ENCODE results near the gene NPAS4. TPM values are rescaled to one million over a fixed set of nuclear protein-coding genes. Genes with fewer than 3 reads are reported as not detected.
"Not testable (repeated sequence)": the region's sequence is repeated elsewhere in the genome, so short reads cannot be mapped to it uniquely, and the experiment has no call there.

Gene NPAS4
- polyA plus RNA-seq (2012; ENCODE audit: missing spikeins) = not detected

DNA sequence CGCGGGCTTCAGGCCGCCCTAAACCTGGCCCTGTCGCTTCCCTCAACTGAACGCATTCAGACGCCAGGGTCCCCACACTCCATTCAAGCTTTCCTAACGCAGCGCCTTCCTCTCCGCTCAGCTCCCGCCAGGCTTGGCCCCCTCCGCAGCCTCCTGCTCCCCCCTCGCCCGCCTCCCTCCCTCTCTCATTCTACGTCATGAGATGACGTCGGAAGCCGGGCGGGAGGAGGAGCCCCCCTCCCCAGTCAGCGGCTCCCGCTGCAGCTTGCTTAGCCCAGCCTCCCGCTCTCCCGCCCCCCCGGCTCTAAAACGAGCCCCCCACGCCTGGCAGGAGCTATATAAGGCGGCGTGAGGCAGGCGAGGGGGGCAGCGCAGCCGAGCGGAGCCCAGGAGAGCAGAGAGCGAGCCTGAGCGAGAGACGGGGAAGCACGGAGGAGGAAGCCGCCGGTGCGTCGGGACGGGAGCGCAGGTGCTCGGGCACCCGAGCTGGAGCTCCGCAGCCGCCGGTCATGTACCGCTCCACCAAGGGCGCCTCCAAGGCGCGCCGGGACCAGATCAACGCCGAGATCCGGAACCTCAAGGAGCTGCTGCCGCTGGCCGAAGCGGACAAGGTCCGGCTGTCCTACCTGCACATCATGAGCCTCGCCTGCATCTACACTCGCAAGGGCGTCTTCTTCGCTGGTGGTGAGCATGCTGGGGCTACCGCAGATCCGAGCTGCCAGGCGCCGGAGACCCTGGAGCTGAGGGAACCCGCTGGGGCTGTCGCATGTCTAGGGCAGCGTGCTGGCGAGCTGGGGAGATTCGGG lies at the start of gene NPAS4:
NPAS4 (plus strand) TSS at position 365 of the 806 bp plus-strand sequence; CDS start at position 510, 145 bp downstream.
- no peak for TF ChIP-seq TAF1 (IDR thresholded peaks at IDR 0.05; ENCODE audit: borderline replicate concordance, low read depth, low read length)
- TF ChIP-seq POLR2A (IDR thresholded peaks at IDR 0.05; ENCODE audit: low read depth, low read length) = no peak
- TF ChIP-seq POLR2AphosphoS5 (IDR thresholded peaks at IDR 0.05; ENCODE audit: low read depth, low read length) = no peak
- FAIRE-seq (no peak), DNase-seq (ENCODE audit: insufficient read length) (no peak)

GRCh38 chr11:66371627-66372415 lies 49.0 kb upstream of the NPAS4 start, which contains the start of gene SLC29A2:
TSS of gene SLC29A2 (minus strand) at chr11:66371760. CDS start at chr11:66371591, 169 bp downstream.
- DNase-seq (ENCODE audit: insufficient read length) (peak; percentile 73), FAIRE-seq (peak; percentile 48)
- no peak for TF ChIP-seq POLR2A (IDR thresholded peaks at IDR 0.05; ENCODE audit: low read depth, low read length)
- no peak for TF ChIP-seq TAF1 (IDR thresholded peaks at IDR 0.05; ENCODE audit: borderline replicate concordance, low read depth, low read length)
- TF ChIP-seq POLR2AphosphoS5 (IDR thresholded peaks at IDR 0.05; ENCODE audit: low read depth, low read length) = no peak

DNA sequence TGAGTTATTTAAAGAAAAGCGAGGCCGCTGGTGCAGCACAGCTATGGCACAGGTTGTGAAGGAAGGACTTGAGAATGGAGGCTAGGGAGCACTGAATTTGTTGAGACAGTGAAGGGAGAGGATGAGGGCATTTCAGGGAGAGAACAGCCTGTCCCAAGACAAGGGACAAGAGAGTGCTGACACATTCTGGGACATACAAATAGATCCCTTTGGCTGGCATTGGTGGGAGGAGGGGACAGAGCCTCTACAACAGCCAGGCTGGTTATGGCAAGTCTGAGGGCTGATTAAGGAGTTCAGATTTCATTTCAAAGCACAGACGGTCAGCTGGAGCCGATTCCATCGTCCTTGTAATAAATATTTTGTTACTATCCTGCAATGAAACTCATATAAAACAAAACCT lies 47.6 kb upstream of the NPAS4 start:
- peak; percentile 5 for FAIRE-seq
- TF ChIP-seq POLR2A (IDR thresholded peaks at IDR 0.05; ENCODE audit: low read depth, low read length) (no peak), TAF1 (IDR thresholded peaks at IDR 0.05; ENCODE audit: borderline replicate concordance, low read depth, low read length) (no peak), POLR2AphosphoS5 (IDR thresholded peaks at IDR 0.05; ENCODE audit: low read depth, low read length) (no peak)
- DNase-seq (ENCODE audit: insufficient read length) = no peak

GRCh38 chr11:66373690-66374287 lies 47.0 kb upstream of the NPAS4 start:
- not testable (repeated sequence) for FAIRE-seq; DNase-seq (ENCODE audit: insufficient read length)

- DNase-seq (ENCODE audit: insufficient read length); FAIRE-seq: not testable (repeated sequence)
Measured at GRCh38 chr11:66380264-66380663, 40.6 kb upstream of the NPAS4 start.

GRCh38 chr11:66384316-66384715 lies 36.5 kb upstream of the NPAS4 start:
- not testable (repeated sequence) for FAIRE-seq; DNase-seq (ENCODE audit: insufficient read length)

GRCh38 chr11:66386171-66387069 lies 34.4 kb upstream of the NPAS4 start:
- TF ChIP-seq POLR2AphosphoS5 (IDR thresholded peaks at IDR 0.05; ENCODE audit: low read depth, low read length) = no peak
- DNase-seq (ENCODE audit: insufficient read length) (peak; percentile 21), FAIRE-seq (peak; percentile 88)

- no peak for TF ChIP-seq TAF1 (IDR thresholded peaks at IDR 0.05; ENCODE audit: borderline replicate concordance, low read depth, low read length)
- no peak for TF ChIP-seq POLR2A (IDR thresholded peaks at IDR 0.05; ENCODE audit: low read depth, low read length)
- TF ChIP-seq POLR2AphosphoS5 (IDR thresholded peaks at IDR 0.05; ENCODE audit: low read depth, low read length) = no peak
- DNase-seq (ENCODE audit: insufficient read length) (no peak), FAIRE-seq (peak; percentile 58)
Measured at GRCh38 chr11:66388780-66389386, 32.0 kb upstream of the NPAS4 start.

DNA sequence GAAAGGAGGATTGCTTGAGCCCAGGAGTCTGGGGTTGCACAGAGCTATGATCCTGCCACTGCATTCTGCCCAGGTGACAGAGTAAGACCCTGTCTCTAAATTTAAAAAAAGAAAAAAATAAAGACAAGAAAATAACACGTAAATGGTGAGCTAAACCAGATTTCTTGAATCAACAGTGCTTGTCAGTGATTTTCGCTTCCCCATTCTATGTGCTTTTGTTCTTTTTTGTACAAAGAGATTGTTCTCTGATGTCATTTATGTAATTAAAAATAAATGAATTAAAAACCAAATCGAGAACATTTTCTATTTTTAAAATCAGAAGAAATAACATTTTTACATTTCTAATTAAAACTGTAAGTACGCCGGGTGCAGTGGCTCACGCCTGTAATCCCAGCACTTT lies 29.5 kb upstream of the NPAS4 start:
- DNase-seq (ENCODE audit: insufficient read length) = no peak
- no peak for FAIRE-seq
- TF ChIP-seq TAF1 (IDR thresholded peaks at IDR 0.05; ENCODE audit: borderline replicate concordance, low read depth, low read length) = no peak
- TF ChIP-seq POLR2AphosphoS5 (IDR thresholded peaks at IDR 0.05; ENCODE audit: low read depth, low read length) = no peak
- no peak for TF ChIP-seq POLR2A (IDR thresholded peaks at IDR 0.05; ENCODE audit: low read depth, low read length)

DNA sequence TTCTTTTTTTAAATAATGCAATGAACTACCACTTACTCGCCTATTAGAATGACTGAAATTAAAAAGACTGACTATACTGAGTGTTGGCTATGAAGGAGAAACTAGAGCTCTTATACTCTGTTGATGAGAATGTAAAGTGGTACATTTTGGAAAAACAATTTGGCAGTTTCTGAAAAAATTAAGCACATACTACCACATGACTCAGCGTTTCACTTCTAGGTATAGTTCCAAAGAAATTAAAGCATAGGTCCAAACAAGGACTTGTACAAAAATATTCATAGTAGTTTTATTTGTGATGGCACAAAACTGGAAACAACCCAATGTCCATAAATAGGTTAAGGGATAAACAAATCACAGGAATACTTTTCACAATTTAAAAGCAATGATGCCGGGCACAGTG lies 26.9 kb upstream of the NPAS4 start:
- FAIRE-seq (no peak), DNase-seq (ENCODE audit: insufficient read length) (no peak)
- TF ChIP-seq POLR2AphosphoS5 (IDR thresholded peaks at IDR 0.05; ENCODE audit: low read depth, low read length) (no peak), POLR2A (IDR thresholded peaks at IDR 0.05; ENCODE audit: low read depth, low read length) (no peak), TAF1 (IDR thresholded peaks at IDR 0.05; ENCODE audit: borderline replicate concordance, low read depth, low read length) (no peak)

DNA sequence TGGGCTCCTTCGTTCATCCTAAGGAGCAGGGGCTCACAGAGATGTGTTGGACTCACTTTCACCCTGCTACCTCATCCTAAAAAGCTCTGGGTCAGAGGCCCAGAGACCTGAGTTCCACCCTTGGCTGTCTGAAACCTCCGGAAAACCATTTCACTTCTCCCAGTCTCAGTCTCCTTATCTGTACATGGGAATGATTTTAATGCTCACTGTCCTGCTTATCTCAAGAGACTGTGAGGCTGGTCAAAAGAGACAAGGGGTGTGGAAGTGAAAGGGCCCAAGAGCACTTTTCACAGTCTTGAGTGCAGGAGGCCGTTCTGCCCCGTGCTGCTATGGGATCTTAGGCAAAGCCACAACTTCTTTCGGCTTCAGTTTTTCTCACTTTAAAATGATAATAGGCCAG lies 13.2 kb upstream of the NPAS4 start:
- no peak for DNase-seq (ENCODE audit: insufficient read length)
- TF ChIP-seq POLR2A (IDR thresholded peaks at IDR 0.05; ENCODE audit: low read depth, low read length) (no peak), TAF1 (IDR thresholded peaks at IDR 0.05; ENCODE audit: borderline replicate concordance, low read depth, low read length) (no peak), POLR2AphosphoS5 (IDR thresholded peaks at IDR 0.05; ENCODE audit: low read depth, low read length) (no peak)

More for the DNA sequence above, 13.2 kb upstream of the NPAS4 start:
- FAIRE-seq = no peak

All from GM12892 (cell line).